Ovary (tissue), 9 donors: ENCODE measurements around the gene KIAA1671. TPM values are rescaled to one million over a fixed set of nuclear protein-coding genes. Genes with fewer than 3 reads are reported as not detected.

ENCODE experiments used
- DNase-seq, 5 donors: peaks; one replicate each; pipeline ENCODE4 v3.0.0-alpha.2; 2019 to 2020
- H3K27ac ChIP-seq, 2 donors: fragments of 200-600 bp; one replicate each; pipeline versions ENCODE4 v1.5.1 to v1.8.0; 2019 to 2022
- H3K27me3 ChIP-seq: fragments of 200-600 bp; one replicate; pipeline ENCODE4 v1.8.0; 2022
- H3K36me3 ChIP-seq: fragments of 200-600 bp; sonication (generic); one replicate; pipeline ENCODE4 v1.5.1; 2019
- H3K4me1 ChIP-seq: one replicate; pipeline ENCODE4 v1.8.1; 2013; ENCODE audit warnings: mild to moderate bottlenecking, moderate library complexity; ENCODE audit not compliant: insufficient read depth
- H3K4me3 ChIP-seq: fragments of 200-600 bp; sonication (generic); one replicate; pipeline ENCODE4 v1.5.1; 2017
- H3K9me3 ChIP-seq, 2 donors: fragments of 200-600 bp in 1 of 2; sonication (generic) in 1 of 2; one replicate each; pipeline versions ENCODE4 v1.5.1 to v1.8.1; 2013 to 2019; ENCODE audit warnings: mild to moderate bottlenecking in 1 of 2, moderate library complexity in 1 of 2
- CTCF ChIP-seq, 3 donors: fragments of 450-650 bp in 2 of 3; fragments of 200-600 bp in 1 of 3; IDR thresholded peaks; one replicate each; pipeline versions ENCODE4 v1.5.1 to v1.8.0; 2016 to 2022; ENCODE audit warnings: antibody characterized with exemption in 3 of 3, mild to moderate bottlenecking in 1 of 3
- EP300 ChIP-seq: sonication (generic); formaldehyde crosslinking; IDR thresholded peaks from one replicate; pipeline ENCODE4 v1.6.1; 2017; ENCODE audit warnings: antibody characterized with exemption
- POLR2A ChIP-seq: fragments of 450-650 bp; IDR thresholded peaks from one replicate; pipeline ENCODE4 v1.6.1; 2017; ENCODE audit warnings: antibody characterized with exemption, mild to moderate bottlenecking, moderate library complexity
- WGBS, 3 donors: extraction: QIAGEN DNeasy Blood & Tissue Kit in 1 of 3; methylation state at CpG; one replicate each; pipeline versions ENCODE4 v1.1.5 to v1.1.7; 2013 to 2017; 5-methylcytosine and 5-hydroxymethylcytosine counted together
- intact Hi-C, 4 donors: fragments of 100-400 bp; cut with DNase I; formaldehyde crosslinking; loops; one replicate each; pipeline versions ENCODE4 v1.11.0 to v1.15.1; 2022 to 2023
- polyA plus RNA-seq, 2 donors: library from polyadenylated mRNA; stranded (reverse); fragments of 200-250 nt in 1 of 2; fragments of 350-450 nt in 1 of 2; fragmentation: Illumina TruSeq in 1 of 2; extraction: RNeasy Lipid Tissue Mini Kit (QIAGEN cat#74804) in 1 of 2; gene quantifications; one replicate each; pipeline ENCODE4 v1.2.3, GENCODE V29; 2013 to 2014
- total RNA-seq, 7 donors: library from RNA; depleted of rRNA in 2 of 7; stranded (reverse); fragments of >200 nt in 2 of 7; fragmentation: NEBNext Ultra II Directional in 3 of 7; extraction: Animal tissue kit (Norgen Biotek cat#: 25700) in 3 of 7; gene quantifications; one replicate each; pipeline versions ENCODE4 v1.1.0 to v1.2.4, GENCODE V29; 2016 to 2023
- donor health status: DM: no; HTN: no; CAD: no; lungs with moderate emphysema.
- donor health status: DM: no; HTN: no; CAD: no.
- donor health status: Bipolar disorder and iron deficiency.
- donor health status: DM: yes; HTN: yes; CAD: no.
- donor health status: DM: no; HTN: no; CAD: no.
- donor health status: DM: yes; HTN: yes; CAD: no.

The KIAA1671 gene
- total and polyA plus RNA-seq, 9 donors, result 9.8 to 27.9 (median 24.5) TPM

GRCh38 chr22:25051983-25052710 is 99.6 kb downstream of the KIAA1671 start:
- H3K27me3 ChIP-seq, result no peaks in the 10 kb centered on the region
- DNase-seq, result no peak
- intact Hi-C loops, result loop anchor here in 1 of 4 donors (10.0 kb wide), 1 partner anchor 277 kb away; the partner anchor contains the start of gene PIWIL3
- H3K4me3 ChIP-seq, result no peak overlapping the region
- no peak for TF ChIP-seq EP300
- TF ChIP-seq POLR2A, result no peak
- no peak for TF ChIP-seq CTCF (IDR thresholded peaks at IDR 0.05)
- H3K36me3 ChIP-seq, result no peaks in the 10 kb centered on the region
- no peaks in the 10 kb centered on the region for H3K9me3 ChIP-seq
- 59 to 69% (median 59%) methylated on average over 9 of the region's 9 CpGs for WGBS, 3 donors
- H3K4me1 ChIP-seq, result peaks cover 2% of the 10 kb centered on the region
- no peak overlapping the region for H3K27ac ChIP-seq

- H3K27me3 ChIP-seq, result no peaks in the 10 kb centered on the region
- peaks cover 2% of the 10 kb centered on the region for H3K4me1 ChIP-seq
- intact Hi-C loops, result loop anchor here in 1 of 4 donors (10.0 kb wide), 1 partner anchor 278 kb away; the partner anchor contains the start of gene PIWIL3
- H3K9me3 ChIP-seq, result no peaks in the 10 kb centered on the region
- TF ChIP-seq CTCF (IDR thresholded peaks at IDR 0.05) (no peak), POLR2A (no peak), EP300 (no peak)
- DNase-seq, result no peak
- no peaks in the 10 kb centered on the region for H3K36me3 ChIP-seq
- H3K27ac ChIP-seq, result no peak overlapping the region
- no peak overlapping the region for H3K4me3 ChIP-seq
- 86 to 88% (median 87%) methylated on average over 7 of the region's 7 CpGs for WGBS, 3 donors
Observed at GRCh38 chr22:25053153-25053805, 100.8 kb downstream of the KIAA1671 start.

GRCh38 chr22:25054943-25055511 is 102.5 kb downstream of the KIAA1671 start:
- H3K27me3 ChIP-seq, result no peaks in the 10 kb centered on the region
- H3K4me1 ChIP-seq, result peaks cover 2% of the 10 kb centered on the region
- WGBS, 3 donors, result 79 to 88% (median 87%) methylated on average over 9 of the region's 9 CpGs
- H3K9me3 ChIP-seq, result no peaks in the 10 kb centered on the region
- TF ChIP-seq EP300 (no peak), CTCF (IDR thresholded peaks at IDR 0.05) (no peak), POLR2A (no peak)
- no peak for DNase-seq
- H3K4me3 ChIP-seq, result no peak overlapping the region
- no peak overlapping the region for H3K27ac ChIP-seq
- intact Hi-C loops, result loop anchor here in 1 of 4 donors (10.0 kb wide), 1 partner anchor 280 kb away; the partner anchor contains the start of gene PIWIL3
- no peaks in the 10 kb centered on the region for H3K36me3 ChIP-seq

- intact Hi-C loops, result loop anchor here in 1 of 4 donors (10.0 kb wide), 1 partner anchor 282 kb away; the partner anchor contains the start of gene PIWIL3
- Histone ChIP-seq H3K4me3 (no peak overlapping the region), H3K27ac (no peak overlapping the region), H3K27me3 (no peaks in the 10 kb centered on the region), H3K9me3 (no peaks in the 10 kb centered on the region), H3K4me1 (no peaks in the 10 kb centered on the region), H3K36me3 (no peaks in the 10 kb centered on the region)
- no peak for TF ChIP-seq EP300
- TF ChIP-seq CTCF (IDR thresholded peaks at IDR 0.05), result peak; percentile 61 to 80 (median 74)
- 27 to 36% (median 32%) methylated on average over 23 of the region's 23 CpGs for WGBS, 3 donors
- DNase-seq, result peak; percentile 29 to 79 (median 74)
Observed at GRCh38 chr22:25057013-25057881, 104.7 kb downstream of the KIAA1671 start.
